Measurements from ENCODE around the gene EVA1B.

DNA sequence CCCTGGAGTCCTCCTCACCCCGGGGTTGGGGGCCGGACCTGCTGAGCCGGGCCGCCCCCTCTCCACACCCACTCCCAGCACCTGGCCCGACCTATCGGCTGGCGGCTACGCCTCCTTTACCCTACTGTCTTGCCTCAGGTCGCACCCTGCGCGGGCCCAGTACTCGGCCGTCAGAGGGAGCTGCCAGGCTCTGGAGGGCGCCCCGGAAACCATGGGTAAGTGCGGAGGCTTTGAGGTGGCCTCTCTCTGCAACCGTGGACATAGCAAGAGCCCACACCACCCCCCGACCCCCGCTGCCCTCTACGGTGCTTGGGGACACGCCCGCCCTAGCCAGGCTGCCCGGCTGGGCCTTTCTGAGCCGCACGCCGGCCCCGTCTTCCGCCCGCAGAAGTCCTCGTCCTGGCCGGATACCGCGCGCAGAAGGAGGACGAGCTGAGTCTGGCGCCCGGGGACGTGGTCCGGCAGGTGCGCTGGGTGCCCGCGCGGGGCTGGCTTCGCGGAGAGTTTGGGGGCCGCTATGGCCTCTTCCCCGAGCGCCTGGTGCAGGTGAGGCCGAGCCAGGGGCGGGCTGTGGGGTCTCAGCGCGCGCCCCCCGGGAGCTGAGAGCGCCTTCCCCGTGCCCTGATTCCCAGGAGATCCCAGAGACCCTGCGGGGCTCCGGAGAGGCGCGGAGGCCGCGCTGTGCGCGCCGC is 17.1 kb downstream of the EVA1B start, which contains the start of gene SH3D21:
- TF ChIP-seq, protein P1, sequence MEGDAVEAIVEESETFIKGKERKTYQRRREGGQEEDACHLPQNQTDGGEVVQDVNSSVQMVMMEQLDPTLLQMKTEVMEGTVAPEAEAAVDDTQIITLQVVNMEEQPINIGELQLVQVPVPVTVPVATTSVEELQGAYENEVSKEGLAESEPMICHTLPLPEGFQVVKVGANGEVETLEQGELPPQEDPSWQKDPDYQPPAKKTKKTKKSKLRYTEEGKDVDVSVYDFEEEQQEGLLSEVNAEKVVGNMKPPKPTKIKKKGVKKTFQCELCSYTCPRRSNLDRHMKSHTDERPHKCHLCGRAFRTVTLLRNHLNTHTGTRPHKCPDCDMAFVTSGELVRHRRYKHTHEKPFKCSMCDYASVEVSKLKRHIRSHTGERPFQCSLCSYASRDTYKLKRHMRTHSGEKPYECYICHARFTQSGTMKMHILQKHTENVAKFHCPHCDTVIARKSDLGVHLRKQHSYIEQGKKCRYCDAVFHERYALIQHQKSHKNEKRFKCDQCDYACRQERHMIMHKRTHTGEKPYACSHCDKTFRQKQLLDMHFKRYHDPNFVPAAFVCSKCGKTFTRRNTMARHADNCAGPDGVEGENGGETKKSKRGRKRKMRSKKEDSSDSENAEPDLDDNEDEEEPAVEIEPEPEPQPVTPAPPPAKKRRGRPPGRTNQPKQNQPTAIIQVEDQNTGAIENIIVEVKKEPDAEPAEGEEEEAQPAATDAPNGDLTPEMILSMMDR (IDR thresholded peaks at IDR 0.05): peak in 1 of 4 experiments; percentile 39
- no peak for TF ChIP-seq POLR2A (IDR thresholded peaks at IDR 0.05)
- TF ChIP-seq POLR2AphosphoS5 (IDR thresholded peaks at IDR 0.05): no peak
- no peak for TF ChIP-seq EP300 (IDR thresholded peaks at IDR 0.05)

Data from gastroesophageal sphincter (tissue), 3 donors.